HepG2 (cell line): ENCODE results near the gene ASXL1. TPM values are rescaled to one million over a fixed set of nuclear protein-coding genes. Genes with fewer than 3 reads are reported as not detected.

Experiments
- PRDM10 ChIP-seq: sonication (generic); formaldehyde crosslinking; IDR thresholded peaks from 2 replicates; pipeline ENCODE4 v1.4.0; 2020; ENCODE audit warnings: low read depth, missing genetic modification reagents
- PRDM4 ChIP-seq: sonication (generic); formaldehyde crosslinking; IDR thresholded peaks from 2 replicates; pipeline ENCODE4 v1.9.0; 2021; ENCODE audit warnings: missing genetic modification reagents, borderline replicate concordance
- ZBTB40 ChIP-seq, 2 experiments: fragments of 450-650 bp in 1 of 2; sonication (generic) in 1 of 2; formaldehyde crosslinking in 1 of 2; IDR thresholded peaks; 2 replicates each; pipeline versions ENCODE4 v1.6.1 to v1.8.0; 2016 to 2022; ENCODE audit warnings: antibody characterized with exemption in 1 of 2, mild to moderate bottlenecking in 1 of 2, missing genetic modification reagents in 1 of 2
- ZNF263 ChIP-seq: sonication (generic); formaldehyde crosslinking; IDR thresholded peaks from 2 replicates; pipeline ENCODE4 v1.4.0; 2020; ENCODE audit warnings: missing genetic modification reagents
- ZNF556 ChIP-seq: sonication (generic); formaldehyde crosslinking; IDR thresholded peaks from 2 replicates; pipeline ENCODE4 v1.4.0; 2020; ENCODE audit warnings: mild to moderate bottlenecking, missing genetic modification reagents, borderline replicate concordance
- ZNF770 ChIP-seq: sonication (generic); formaldehyde crosslinking; IDR thresholded peaks from 2 replicates; pipeline ENCODE4 v1.5.0; 2020; ENCODE audit warnings: mild to moderate bottlenecking, missing genetic modification reagents
- polyA plus RNA-seq, 8 experiments: library from polyadenylated mRNA; depleted of rRNA in 3 of 8; stranded (reverse) in 7 of 8; unstranded in 1 of 8; fragments of >200 nt; fragmentation: Illumina TruSeq in 4 of 8; extraction: Trizol in 4 of 8; gene quantifications; 2 replicates each; pipeline versions ENCODE4 v1.2.1 to v1.2.3, GENCODE V29; 2011 to 2016; ENCODE audit warnings: low read depth in 4 of 8, missing spikeins in 1 of 8, mixed read lengths in 1 of 8; ENCODE audit not compliant: insufficient read depth in 1 of 8
- total RNA-seq, 5 experiments: library from RNA; depleted of rRNA; stranded (reverse); fragments of >200 nt; fragmentation: Illumina TruSeq; extraction: Trizol; gene quantifications; 2 replicates each; pipeline ENCODE4 v1.2.3, GENCODE V29; 2016; ENCODE audit warnings: low read depth in 1 of 5

ASXL1 gene
- total and polyA plus RNA-seq, 2 of the 13 experiments (the other 11 are each of a cell fraction or from before 2014, with no cell fraction given) = 62.1 to 74.8 TPM

GRCh38 chr20:32472581-32473207 is 114.6 kb downstream of the ASXL1 start (continued):
- no peak for TF ChIP-seq ZBTB40 (IDR thresholded peaks at IDR 0.05)
- 0 out of 2 replicates have a peak, but pooled peaks have one; percentile 9 for TF ChIP-seq ZBTB40 (CRISPR knock-in tag; IDR thresholded peaks at IDR 0.05)
- no peak; the same call in 1 of the 2 replicates for TF ChIP-seq ZNF556
- no peak for TF ChIP-seq PRDM4 (CRISPR knock-in tag)
- TF ChIP-seq ZNF263 (CRISPR knock-in tag) = 0 out of 2 replicates have a peak, but pooled peaks have one; percentile 11
- no peak for TF ChIP-seq ZNF770 (CRISPR knock-in tag)
- no peak for TF ChIP-seq PRDM10 (CRISPR knock-in tag)
